WTC11 (cell line): ENCODE measurements around the gene OCA2. TPM values are rescaled to one million over a fixed set of nuclear protein-coding genes. Genes with fewer than 3 reads are reported as not detected.

ENCODE experiments used
- ATAC-seq: fragments of 200-7000 bp; cut with Tn5 transposase; 2 replicates; pipeline ENCODE4 v1.10.0; 2021; ENCODE audit warnings: mild to moderate bottlenecking, moderate library complexity
- CTCF ChIA-PET: fragments of 300-600 bp; sonication (Branson Sonifier 250); formaldehyde crosslinking; loops from one replicate; lab custom pipeline; 2021; ENCODE audit warnings: antibody characterized with exemption; lab: Charles Lee
- POLR2A ChIA-PET: fragments of 350-600 bp; sonication (Branson Sonifier 250); formaldehyde crosslinking; loops from one replicate; lab custom pipeline; 2021; ENCODE audit warnings: antibody characterized with exemption; lab: Charles Lee
- DNase-seq: peaks from one replicate; pipeline ENCODE4 v3.0.0; 2021; ENCODE audit warnings: low spot score
- H3K27ac Mint-ChIP-seq: 2 replicates; pipeline ENCODE4 v1.8.0; 2021; ENCODE audit warnings: mixed read lengths
- H3K27me3 Mint-ChIP-seq: 2 replicates; pipeline ENCODE4 v1.8.0; 2021; ENCODE audit warnings: low read depth, mild to moderate bottlenecking, moderate library complexity, mixed read lengths
- H3K36me3 Mint-ChIP-seq: 2 replicates; pipeline ENCODE4 v1.8.0; 2021; ENCODE audit warnings: mixed read lengths
- H3K4me1 Mint-ChIP-seq: 2 replicates; pipeline ENCODE4 v1.8.0; 2022; ENCODE audit warnings: mixed read lengths
- H3K4me3 Mint-ChIP-seq: 2 replicates; pipeline ENCODE4 v1.8.0; 2021; ENCODE audit warnings: mild to moderate bottlenecking, moderate library complexity, mixed read lengths
- H3K9me3 Mint-ChIP-seq: 2 replicates; pipeline ENCODE4 v1.8.0; 2021; ENCODE audit warnings: mixed read lengths
- CBFB ChIP-seq: sonication (generic); formaldehyde crosslinking; IDR thresholded peaks from 2 replicates; pipeline ENCODE4 v1.8.1; 2022; ENCODE audit warnings: mild to moderate bottlenecking, low read depth, missing genetic modification reagents
- GABPB1 ChIP-seq: sonication (generic); formaldehyde crosslinking; IDR thresholded peaks from 2 replicates; pipeline ENCODE4 v1.8.1; 2023; ENCODE audit warnings: mild to moderate bottlenecking, missing genetic modification reagents
- HMGA2 ChIP-seq: fragments of 250-450 bp; sonication (Bioruptor Pico); IDR thresholded peaks from 2 replicates; pipeline ENCODE4 v1.4.0; 2021; ENCODE audit warnings: mild to moderate bottlenecking, moderate library complexity
- IRF2 ChIP-seq: sonication (generic); formaldehyde crosslinking; IDR thresholded peaks from 2 replicates; pipeline ENCODE4 v1.8.0; 2022; ENCODE audit warnings: low read depth, missing genetic modification reagents, borderline replicate concordance
- OVOL2 ChIP-seq: fragments of 250-450 bp; sonication (Bioruptor Pico); IDR thresholded peaks from 2 replicates; pipeline ENCODE4 v1.9.0; 2021; ENCODE audit warnings: mild to moderate bottlenecking, borderline replicate concordance
- RELA ChIP-seq: sonication (generic); formaldehyde crosslinking; IDR thresholded peaks from 2 replicates; pipeline ENCODE4 v1.8.1; 2022; ENCODE audit warnings: missing genetic modification reagents, mild to moderate bottlenecking, borderline replicate concordance
- SP1 ChIP-seq: sonication (generic); formaldehyde crosslinking; conservative IDR thresholded peaks from 2 replicates; pipeline ENCODE4 v1.8.1; 2022; ENCODE audit warnings: missing genetic modification reagents
- TP53 ChIP-seq: sonication (generic); formaldehyde crosslinking; IDR thresholded peaks from 2 replicates; pipeline ENCODE4 v1.8.1; 2023; ENCODE audit warnings: mild to moderate bottlenecking, missing genetic modification reagents
- ZNF232 ChIP-seq: sonication (generic); formaldehyde crosslinking; IDR thresholded peaks from 2 replicates; pipeline ENCODE4 v1.8.0; 2022; ENCODE audit warnings: mild to moderate bottlenecking, missing genetic modification reagents
- ZNF317 ChIP-seq: sonication (generic); formaldehyde crosslinking; IDR thresholded peaks from 2 replicates; pipeline ENCODE4 v1.8.1; 2023; ENCODE audit warnings: low read depth, mild to moderate bottlenecking, moderate library complexity, missing genetic modification reagents, borderline replicate concordance
- ZNF396 ChIP-seq: fragments of 250-450 bp; sonication (Bioruptor Pico); IDR thresholded peaks from 2 replicates; pipeline ENCODE4 v1.8.0; 2021; ENCODE audit warnings: mild to moderate bottlenecking, moderate library complexity, borderline replicate concordance
- ZNF416 ChIP-seq: fragments of 250-450 bp; sonication (Bioruptor Pico); IDR thresholded peaks from 2 replicates; pipeline ENCODE4 v1.9.0; 2021; ENCODE audit warnings: mild to moderate bottlenecking, inconsistent platforms
- ZNF423 ChIP-seq: fragments of 250-450 bp; sonication (Bioruptor Pico); IDR thresholded peaks from 2 replicates; pipeline ENCODE4 v2.1.2; 2022; ENCODE audit warnings: mild to moderate bottlenecking, moderate library complexity
- total RNA-seq: library from RNA; stranded (reverse); gene quantifications from 3 replicates; pipeline ENCODE4 v1.2.3, GENCODE V29; 2021
- TF ChIP-seq, protein P1 (sequence below): fragments of 250-450 bp; sonication (Bioruptor Pico); IDR thresholded peaks from 2 replicates; pipeline ENCODE4 v2.1.2; 2022; ENCODE audit warnings: mild to moderate bottlenecking, moderate library complexity
- TF ChIP-seq, protein P2 (sequence below): fragments of 250-450 bp; sonication (Bioruptor Pico); IDR thresholded peaks from 2 replicates; pipeline ENCODE4 v1.9.0; 2021; ENCODE audit warnings: moderate library complexity, mild to moderate bottlenecking, inconsistent platforms, borderline replicate concordance
- TF ChIP-seq, protein P3 (sequence below): sonication (generic); formaldehyde crosslinking; IDR thresholded peaks from 2 replicates; pipeline ENCODE4 v1.8.1; 2023; ENCODE audit warnings: mild to moderate bottlenecking, missing genetic modification reagents, moderate library complexity
- TF ChIP-seq, protein P4 (sequence below): sonication (generic); formaldehyde crosslinking; IDR thresholded peaks from 2 replicates; pipeline ENCODE4 v1.8.1; 2022; ENCODE audit warnings: low read depth, missing genetic modification reagents, borderline replicate concordance
- TF ChIP-seq, protein P5 (sequence below): sonication (generic); formaldehyde crosslinking; IDR thresholded peaks from 2 replicates; pipeline ENCODE4 v1.8.1; 2023; ENCODE audit warnings: mild to moderate bottlenecking, missing genetic modification reagents
- TF ChIP-seq, protein P6 (sequence below): sonication (generic); formaldehyde crosslinking; IDR thresholded peaks from 2 replicates; pipeline ENCODE4 v1.8.0; 2022; ENCODE audit warnings: mild to moderate bottlenecking, missing genetic modification reagents

The OCA2 gene
- total RNA-seq, 1 experiment from 2014 or later = 0.39 TPM

DNA sequence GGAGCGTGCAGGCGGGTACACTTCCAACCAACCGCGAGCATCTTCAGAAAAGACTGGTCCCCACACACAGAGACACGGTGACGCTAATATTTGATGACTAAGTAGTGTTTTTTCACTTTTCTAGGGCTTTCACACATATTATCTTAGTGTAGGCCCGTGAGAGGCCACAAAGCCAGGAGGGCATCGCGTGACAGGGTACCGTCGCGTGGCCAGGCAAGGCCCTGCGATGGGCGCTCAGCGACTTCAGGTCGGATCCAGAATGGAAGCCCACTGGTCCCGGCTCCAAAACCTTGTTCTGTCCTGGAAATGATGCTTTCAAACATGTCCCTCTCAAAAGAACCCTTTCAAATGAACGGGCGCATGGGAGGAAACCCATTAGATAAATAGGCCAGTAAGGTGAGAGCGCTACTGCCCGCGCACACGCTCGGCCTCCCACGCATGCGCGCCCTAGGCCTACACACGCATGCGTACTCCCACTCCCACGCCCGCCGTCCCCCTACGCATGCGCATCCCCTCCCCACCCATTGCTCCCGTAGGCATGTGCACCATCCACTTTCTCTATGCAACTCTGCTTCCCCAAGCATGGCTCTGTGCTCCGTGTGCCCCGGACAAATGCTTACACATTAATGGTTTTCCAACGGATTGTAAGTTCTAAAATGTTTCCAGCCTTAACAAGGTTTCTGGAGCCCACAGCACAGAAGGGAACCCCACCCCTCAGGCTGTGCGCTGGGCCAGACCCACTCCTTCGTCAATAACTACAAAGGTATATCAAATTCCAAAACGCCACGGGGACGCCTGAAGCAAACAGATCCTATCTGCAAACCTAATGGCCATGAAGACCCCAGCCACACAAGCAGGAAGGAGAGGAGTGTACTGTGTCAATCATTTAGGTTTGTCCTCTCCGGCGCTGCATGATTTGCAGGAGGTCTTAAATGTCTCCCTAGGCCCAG is 72.1 kb downstream of the OCA2 start:
- Mint-ChIP-seq H3K36me3 (no peaks in the 10 kb centered on the region), H3K9me3 (no peaks in the 10 kb centered on the region), H3K27ac (no peak overlapping the region), H3K4me1 (no peaks in the 10 kb centered on the region; the same call in 1 of the 2 replicates), H3K27me3 (no peaks in the 10 kb centered on the region), H3K4me3 (no peak overlapping the region)
- ATAC-seq = no peak
- ChIA-PET CTCF (no interaction called here), POLR2A (no interaction called here)
- DNase-seq = no peak
- TF ChIP-seq ZNF416 = no peak
- no peak for TF ChIP-seq ZNF232 (CRISPR knock-in tag)

DNA sequence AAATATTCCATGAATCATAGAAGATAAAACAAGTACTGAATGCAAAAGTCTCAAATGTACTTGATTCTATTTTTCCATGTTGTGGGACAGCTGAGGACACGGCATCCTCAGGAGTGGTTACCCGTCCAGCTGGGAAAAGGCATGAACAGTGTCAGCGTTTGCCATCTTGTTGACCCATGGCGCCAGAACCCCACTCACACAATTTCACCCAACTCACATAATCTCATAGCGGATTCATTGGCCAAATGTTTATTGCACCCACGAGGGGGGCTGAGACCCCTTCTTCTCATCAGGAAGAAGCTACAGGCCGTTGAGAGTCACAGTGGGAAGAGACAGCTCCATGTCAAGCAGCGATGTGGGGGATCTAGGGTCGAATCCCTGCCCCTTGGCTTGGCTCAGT is 72.9 kb downstream of the OCA2 start:
- no peak for DNase-seq
- POLR2A ChIA-PET = no interaction called here
- ATAC-seq = no peak
- H3K4me1 Mint-ChIP-seq = peaks cover 4% of the 10 kb centered on the region
- TF ChIP-seq, protein P1, sequence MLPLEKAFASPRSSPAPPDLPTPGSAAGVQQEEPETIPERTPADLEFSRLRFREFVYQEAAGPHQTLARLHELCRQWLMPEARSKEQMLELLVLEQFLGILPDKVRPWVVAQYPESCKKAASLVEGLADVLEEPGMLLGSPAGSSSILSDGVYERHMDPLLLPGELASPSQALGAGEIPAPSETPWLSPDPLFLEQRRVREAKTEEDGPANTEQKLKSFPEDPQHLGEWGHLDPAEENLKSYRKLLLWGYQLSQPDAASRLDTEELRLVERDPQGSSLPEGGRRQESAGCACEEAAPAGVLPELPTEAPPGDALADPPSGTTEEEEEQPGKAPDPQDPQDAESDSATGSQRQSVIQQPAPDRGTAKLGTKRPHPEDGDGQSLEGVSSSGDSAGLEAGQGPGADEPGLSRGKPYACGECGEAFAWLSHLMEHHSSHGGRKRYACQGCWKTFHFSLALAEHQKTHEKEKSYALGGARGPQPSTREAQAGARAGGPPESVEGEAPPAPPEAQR = no peak
- no peak for TF ChIP-seq TP53 (CRISPR knock-in tag)
- TF ChIP-seq ZNF396 (CRISPR knock-in tag) = no peak
- TF ChIP-seq, all 79 proteins: peak for 0
- Mint-ChIP-seq H3K27ac (no peak overlapping the region), H3K9me3 (no peaks in the 10 kb centered on the region), H3K4me3 (no peak overlapping the region), H3K27me3 (no peaks in the 10 kb centered on the region), H3K36me3 (no peaks in the 10 kb centered on the region)
- CTCF ChIA-PET = interaction anchor here (1.5 kb wide), 1 partner anchor 100 kb away, joined by 3 read pairs; no protein-coding TSS in a partner anchor

DNA sequence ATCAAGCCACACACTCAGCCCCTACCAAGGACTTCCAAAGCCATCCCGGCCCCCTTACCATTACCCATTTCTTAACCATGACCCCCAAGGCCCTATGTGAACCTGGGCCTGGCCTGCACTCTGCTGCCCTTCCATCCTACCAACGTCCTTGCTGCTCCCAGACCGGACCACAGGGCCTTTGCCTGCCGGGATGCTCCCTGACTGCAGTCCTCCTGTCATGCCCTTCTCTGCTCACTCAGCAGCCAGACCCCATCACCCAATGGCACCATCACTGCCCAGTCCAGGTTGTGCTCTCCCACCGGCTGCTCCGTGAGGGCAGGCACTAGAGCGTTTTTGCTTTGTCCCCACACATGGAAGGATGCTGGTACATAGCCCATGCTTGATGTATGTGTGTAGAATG is 73.7 kb downstream of the OCA2 start:
- no peak for ATAC-seq
- CTCF ChIA-PET = interaction anchor here (1.5 kb wide), 1 partner anchor 101 kb away, joined by 3 read pairs; no protein-coding TSS in a partner anchor
- no peak for DNase-seq
- Mint-ChIP-seq H3K4me1 (peaks cover 6% of the 10 kb centered on the region), H3K36me3 (no peaks in the 10 kb centered on the region), H3K27ac (no peak overlapping the region), H3K9me3 (no peaks in the 10 kb centered on the region), H3K27me3 (no peaks in the 10 kb centered on the region), H3K4me3 (no peak overlapping the region)
- TF ChIP-seq, protein P2, sequence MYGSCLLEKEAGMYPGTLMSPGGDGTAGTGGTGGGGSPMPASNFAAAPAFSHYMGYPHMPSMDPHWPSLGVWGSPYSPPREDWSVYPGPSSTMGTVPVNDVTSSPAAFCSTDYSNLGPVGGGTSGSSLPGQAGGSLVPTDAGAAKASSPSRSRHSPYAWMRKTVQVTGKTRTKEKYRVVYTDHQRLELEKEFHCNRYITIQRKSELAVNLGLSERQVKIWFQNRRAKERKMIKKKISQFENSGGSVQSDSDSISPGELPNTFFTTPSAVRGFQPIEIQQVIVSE (CRISPR knock-in tag) = no peak
- TF ChIP-seq RELA (CRISPR knock-in tag) = no peak
- no peak for TF ChIP-seq GABPB1 (CRISPR knock-in tag)
- no peak for TF ChIP-seq ZNF423
- TF ChIP-seq OVOL2 = no peak
- POLR2A ChIA-PET = no interaction called here

DNA sequence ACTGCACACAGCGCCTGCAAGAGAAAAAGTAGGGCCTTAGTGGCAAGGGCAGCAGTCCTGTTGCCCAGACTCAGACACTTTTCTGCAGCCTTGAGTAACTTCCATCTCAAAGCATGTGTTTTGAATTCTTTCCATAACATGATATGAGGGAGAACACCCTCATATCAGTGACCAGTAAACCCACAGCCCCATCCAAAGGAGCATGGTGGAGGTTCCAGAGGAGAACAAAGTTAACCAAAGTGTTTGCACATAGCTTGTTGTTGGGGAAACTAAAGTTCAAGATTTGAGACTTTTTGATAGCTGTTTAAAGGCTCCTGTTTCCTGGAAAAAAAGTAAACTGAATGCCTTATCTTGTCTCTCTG is 74.2 kb downstream of the OCA2 start:
- H3K27ac Mint-ChIP-seq = no peak overlapping the region
- H3K4me3 Mint-ChIP-seq = no peak overlapping the region
- peaks cover 9% of the 10 kb centered on the region for H3K4me1 Mint-ChIP-seq
- no peak for ATAC-seq
- DNase-seq = no peak
- ChIA-PET CTCF (interaction anchor here (1.5 kb wide), 1 partner anchor 101 kb away, joined by 3 read pairs; no protein-coding TSS in a partner anchor), POLR2A (no interaction called here)
- no peaks in the 10 kb centered on the region for H3K36me3 Mint-ChIP-seq
- H3K9me3 Mint-ChIP-seq = no peaks in the 10 kb centered on the region
- H3K27me3 Mint-ChIP-seq = no peaks in the 10 kb centered on the region; the same call in 1 of the 2 replicates
- TF ChIP-seq IRF2 (CRISPR knock-in tag) = no peak
- no peak for TF ChIP-seq HMGA2 (CRISPR knock-in tag)
- TF ChIP-seq CBFB (CRISPR knock-in tag) = no peak
- TF ChIP-seq ZNF317 (CRISPR knock-in tag) = no peak
- TF ChIP-seq, protein P3, sequence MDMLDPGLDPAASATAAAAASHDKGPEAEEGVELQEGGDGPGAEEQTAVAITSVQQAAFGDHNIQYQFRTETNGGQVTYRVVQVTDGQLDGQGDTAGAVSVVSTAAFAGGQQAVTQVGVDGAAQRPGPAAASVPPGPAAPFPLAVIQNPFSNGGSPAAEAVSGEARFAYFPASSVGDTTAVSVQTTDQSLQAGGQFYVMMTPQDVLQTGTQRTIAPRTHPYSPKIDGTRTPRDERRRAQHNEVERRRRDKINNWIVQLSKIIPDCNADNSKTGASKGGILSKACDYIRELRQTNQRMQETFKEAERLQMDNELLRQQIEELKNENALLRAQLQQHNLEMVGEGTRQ (CRISPR knock-in tag) = no peak
- TF ChIP-seq, protein P4, sequence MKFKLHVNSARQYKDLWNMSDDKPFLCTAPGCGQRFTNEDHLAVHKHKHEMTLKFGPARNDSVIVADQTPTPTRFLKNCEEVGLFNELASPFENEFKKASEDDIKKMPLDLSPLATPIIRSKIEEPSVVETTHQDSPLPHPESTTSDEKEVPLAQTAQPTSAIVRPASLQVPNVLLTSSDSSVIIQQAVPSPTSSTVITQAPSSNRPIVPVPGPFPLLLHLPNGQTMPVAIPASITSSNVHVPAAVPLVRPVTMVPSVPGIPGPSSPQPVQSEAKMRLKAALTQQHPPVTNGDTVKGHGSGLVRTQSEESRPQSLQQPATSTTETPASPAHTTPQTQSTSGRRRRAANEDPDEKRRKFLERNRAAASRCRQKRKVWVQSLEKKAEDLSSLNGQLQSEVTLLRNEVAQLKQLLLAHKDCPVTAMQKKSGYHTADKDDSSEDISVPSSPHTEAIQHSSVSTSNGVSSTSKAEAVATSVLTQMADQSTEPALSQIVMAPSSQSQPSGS (CRISPR knock-in tag) = no peak
- TF ChIP-seq SP1 = no peak
- TF ChIP-seq, protein P5, sequence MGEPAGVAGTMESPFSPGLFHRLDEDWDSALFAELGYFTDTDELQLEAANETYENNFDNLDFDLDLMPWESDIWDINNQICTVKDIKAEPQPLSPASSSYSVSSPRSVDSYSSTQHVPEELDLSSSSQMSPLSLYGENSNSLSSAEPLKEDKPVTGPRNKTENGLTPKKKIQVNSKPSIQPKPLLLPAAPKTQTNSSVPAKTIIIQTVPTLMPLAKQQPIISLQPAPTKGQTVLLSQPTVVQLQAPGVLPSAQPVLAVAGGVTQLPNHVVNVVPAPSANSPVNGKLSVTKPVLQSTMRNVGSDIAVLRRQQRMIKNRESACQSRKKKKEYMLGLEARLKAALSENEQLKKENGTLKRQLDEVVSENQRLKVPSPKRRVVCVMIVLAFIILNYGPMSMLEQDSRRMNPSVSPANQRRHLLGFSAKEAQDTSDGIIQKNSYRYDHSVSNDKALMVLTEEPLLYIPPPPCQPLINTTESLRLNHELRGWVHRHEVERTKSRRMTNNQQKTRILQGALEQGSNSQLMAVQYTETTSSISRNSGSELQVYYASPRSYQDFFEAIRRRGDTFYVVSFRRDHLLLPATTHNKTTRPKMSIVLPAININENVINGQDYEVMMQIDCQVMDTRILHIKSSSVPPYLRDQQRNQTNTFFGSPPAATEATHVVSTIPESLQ (CRISPR knock-in tag) = no peak
- TF ChIP-seq, protein P6, sequence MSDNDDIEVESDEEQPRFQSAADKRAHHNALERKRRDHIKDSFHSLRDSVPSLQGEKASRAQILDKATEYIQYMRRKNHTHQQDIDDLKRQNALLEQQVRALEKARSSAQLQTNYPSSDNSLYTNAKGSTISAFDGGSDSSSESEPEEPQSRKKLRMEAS = no peak
